IPS-18a (cell line): ENCODE measurements around the gene RAB11A.
A peak's percentile ranks its signal among the peaks of the same experiment; 100 is the strongest.

Source experiments
- H3K27ac ChIP-seq: one replicate; pipeline ENCODE4 v1.5.1; 2013; ENCODE audit warnings: low read length
- H3K27me3 ChIP-seq: one replicate; pipeline ENCODE4 v1.6.1; 2013; ENCODE audit warnings: mild to moderate bottlenecking, low read length; ENCODE audit not compliant: control insufficient read depth, insufficient read depth
- H3K36me3 ChIP-seq: one replicate; pipeline ENCODE4 v1.6.1; 2013; ENCODE audit warnings: low read depth, low read length; ENCODE audit not compliant: control insufficient read depth
- H3K4me1 ChIP-seq: one replicate; pipeline ENCODE4 v1.6.1; 2013; ENCODE audit warnings: low read depth, low read length; ENCODE audit not compliant: control insufficient read depth
- H3K4me3 ChIP-seq: one replicate; pipeline ENCODE4 v1.5.1; 2013; ENCODE audit warnings: low read length
- H3K9ac ChIP-seq: one replicate; pipeline ENCODE4 v1.6.1; 2013; ENCODE audit warnings: mild to moderate bottlenecking, low read length, moderate library complexity
- H3K9me3 ChIP-seq: one replicate; pipeline ENCODE4 v1.6.1; 2013; ENCODE audit warnings: low read depth, low read length; ENCODE audit not compliant: control insufficient read depth

Gene RAB11A

GRCh38 chr15:65869126-65869953 is at the start of gene RAB11A:
RAB11A (plus strand) TSS chr15:65869491; CDS start chr15:65869586, 95 bp downstream.
- Histone ChIP-seq H3K4me1 (peaks cover 18% of the 10 kb centered on the region), H3K36me3 (peaks cover 2% of the 10 kb centered on the region), H3K27me3 (no peaks in the 10 kb centered on the region), H3K9me3 (no peaks in the 10 kb centered on the region), H3K9ac (peak within 1 kb of the TSS; percentile 93), H3K27ac (peak within 1 kb of the TSS; percentile 78), H3K4me3 (peak within 1 kb of the TSS; percentile 99)

- Histone ChIP-seq H3K4me1 (peaks cover 3% of the 10 kb centered on the region), H3K36me3 (no peaks in the 10 kb centered on the region), H3K27ac (no peak overlapping the region), H3K9me3 (no peaks in the 10 kb centered on the region), H3K4me3 (no peak overlapping the region), H3K27me3 (no peaks in the 10 kb centered on the region), H3K9ac (no peak overlapping the region)
Measured at GRCh38 chr15:65819563-65819960, 49.7 kb upstream of the RAB11A start.

GRCh38 chr15:65821070-65821469 is 48.2 kb upstream of the RAB11A start:
- no peaks in the 10 kb centered on the region for H3K27me3 ChIP-seq
- H3K4me1 ChIP-seq, result peaks cover 7% of the 10 kb centered on the region

GRCh38 chr15:65822316-65822715 is 47.0 kb upstream of the RAB11A start:
- H3K9ac ChIP-seq, result no peak overlapping the region
- peaks cover 10% of the 10 kb centered on the region for H3K4me1 ChIP-seq
- H3K9me3 ChIP-seq, result no peaks in the 10 kb centered on the region
- no peak overlapping the region for H3K27ac ChIP-seq
- no peaks in the 10 kb centered on the region for H3K27me3 ChIP-seq
- H3K4me3 ChIP-seq, result no peak overlapping the region
- no peaks in the 10 kb centered on the region for H3K36me3 ChIP-seq

More at GRCh38 chr15:65821070-65821469, 48.2 kb upstream of the RAB11A start:
- no peak overlapping the region for H3K4me3 ChIP-seq
- H3K9me3 ChIP-seq, result no peaks in the 10 kb centered on the region
- H3K36me3 ChIP-seq, result no peaks in the 10 kb centered on the region
- no peak overlapping the region for H3K9ac ChIP-seq
- no peak overlapping the region for H3K27ac ChIP-seq

GRCh38 chr15:65824031-65824743 is 45.1 kb upstream of the RAB11A start:
- no peak overlapping the region for H3K27ac ChIP-seq
- H3K27me3 ChIP-seq, result no peaks in the 10 kb centered on the region
- no peaks in the 10 kb centered on the region for H3K36me3 ChIP-seq
- H3K4me1 ChIP-seq, result peaks cover 12% of the 10 kb centered on the region
- H3K4me3 ChIP-seq, result no peak overlapping the region
- H3K9me3 ChIP-seq, result no peaks in the 10 kb centered on the region
- no peak overlapping the region for H3K9ac ChIP-seq

GRCh38 chr15:65824941-65825544 is 44.2 kb upstream of the RAB11A start:
- no peak overlapping the region for H3K9ac ChIP-seq
- H3K27ac ChIP-seq, result no peak overlapping the region

GRCh38 chr15:65827065-65827464 is 42.2 kb upstream of the RAB11A start:
- H3K9me3 ChIP-seq, result no peaks in the 10 kb centered on the region
- no peak overlapping the region for H3K4me3 ChIP-seq
- no peak overlapping the region for H3K9ac ChIP-seq
- no peak overlapping the region for H3K27ac ChIP-seq
- peaks cover 13% of the 10 kb centered on the region for H3K4me1 ChIP-seq
- no peaks in the 10 kb centered on the region for H3K27me3 ChIP-seq
- no peaks in the 10 kb centered on the region for H3K36me3 ChIP-seq

More at GRCh38 chr15:65824941-65825544, 44.2 kb upstream of the RAB11A start:
- H3K9me3 ChIP-seq, result no peaks in the 10 kb centered on the region
- peaks cover 13% of the 10 kb centered on the region for H3K4me1 ChIP-seq
- no peak overlapping the region for H3K4me3 ChIP-seq
- H3K27me3 ChIP-seq, result no peaks in the 10 kb centered on the region
- H3K36me3 ChIP-seq, result no peaks in the 10 kb centered on the region

GRCh38 chr15:65828585-65828984 is 40.7 kb upstream of the RAB11A start:
- no peak overlapping the region for H3K4me3 ChIP-seq
- H3K36me3 ChIP-seq, result no peaks in the 10 kb centered on the region
- H3K27me3 ChIP-seq, result no peaks in the 10 kb centered on the region
- H3K4me1 ChIP-seq, result peaks cover 27% of the 10 kb centered on the region
- no peak overlapping the region for H3K27ac ChIP-seq
- H3K9ac ChIP-seq, result no peak overlapping the region
- no peaks in the 10 kb centered on the region for H3K9me3 ChIP-seq

GRCh38 chr15:65829130-65829764 is 40.0 kb upstream of the RAB11A start:
- Histone ChIP-seq H3K4me3 (no peak overlapping the region), H3K27me3 (no peaks in the 10 kb centered on the region), H3K9ac (no peak overlapping the region), H3K9me3 (no peaks in the 10 kb centered on the region), H3K36me3 (no peaks in the 10 kb centered on the region), H3K4me1 (peaks cover 33% of the 10 kb centered on the region), H3K27ac (no peak overlapping the region)

- H3K4me1 ChIP-seq, result peaks cover 26% of the 10 kb centered on the region
Measured at GRCh38 chr15:65832549-65833364, 36.5 kb upstream of the RAB11A start.

More at GRCh38 chr15:65832549-65833364, 36.5 kb upstream of the RAB11A start:
- Histone ChIP-seq H3K36me3 (no peaks in the 10 kb centered on the region), H3K27me3 (no peaks in the 10 kb centered on the region), H3K4me3 (peak overlapping the region; percentile 11), H3K9me3 (no peaks in the 10 kb centered on the region), H3K9ac (peak overlapping the region; percentile 54), H3K27ac (peak overlapping the region; percentile 94)
